HG03469 (cell line): Measurements from ENCODE around the gene NMNAT3.

Experiments
- ATAC-seq: cut with Tn5 transposase; IDR thresholded peaks from one replicate; pipeline ENCODE4 v1.9.1; 2021; ENCODE audit warnings: mild to moderate bottlenecking, moderate library complexity, moderate number of reproducible peaks; ENCODE audit not compliant: unreplicated experiment

Gene NMNAT3

DNA sequence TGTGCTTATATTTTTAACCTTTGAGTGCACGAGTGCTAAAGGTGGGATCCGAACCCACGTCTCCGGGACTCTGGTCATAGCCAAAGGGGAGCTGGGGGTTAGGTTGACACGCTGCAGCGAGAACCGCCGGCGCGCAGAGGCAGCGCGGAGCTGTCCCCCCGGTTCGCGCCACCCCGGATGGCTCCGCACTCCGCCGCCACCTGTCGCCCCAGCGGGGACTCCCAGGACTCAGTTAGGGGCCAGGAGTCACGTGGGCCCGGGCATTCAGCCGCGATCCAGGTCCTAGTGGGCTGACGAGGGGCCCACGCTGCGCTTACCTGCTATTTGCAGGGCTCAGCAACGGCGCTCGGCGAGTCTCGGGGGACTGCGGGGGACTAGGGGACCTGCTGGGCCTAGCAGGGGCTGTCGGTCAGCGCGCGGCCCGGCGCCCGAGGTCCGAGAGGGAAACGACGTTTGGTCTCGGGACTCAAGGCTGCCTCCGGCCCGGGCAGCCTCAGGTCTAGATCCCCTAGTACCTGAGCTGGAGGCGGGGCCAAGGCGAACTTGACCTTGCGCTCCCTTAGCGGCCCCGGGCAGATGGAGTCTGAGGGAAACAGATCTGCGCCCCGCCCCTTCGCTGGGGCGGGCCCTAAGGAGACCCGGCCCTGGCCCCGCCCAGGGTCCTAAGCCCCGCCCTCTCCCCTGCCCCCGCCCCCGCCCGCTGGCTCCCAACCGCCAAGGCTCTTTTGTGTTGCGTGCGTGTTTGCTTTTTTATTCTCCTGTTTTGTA lies at the start of gene NMNAT3:
TSS of gene NMNAT3 (minus strand) at position 585 of the 768 bp plus-strand sequence. CDS start 50,248 bp downstream, outside the sequence.
- peak; percentile 92 for ATAC-seq

- no peak for ATAC-seq
These were observed 43.6 kb upstream of the NMNAT3 start for GRCh38 chr3:139721370-139721769.

DNA sequence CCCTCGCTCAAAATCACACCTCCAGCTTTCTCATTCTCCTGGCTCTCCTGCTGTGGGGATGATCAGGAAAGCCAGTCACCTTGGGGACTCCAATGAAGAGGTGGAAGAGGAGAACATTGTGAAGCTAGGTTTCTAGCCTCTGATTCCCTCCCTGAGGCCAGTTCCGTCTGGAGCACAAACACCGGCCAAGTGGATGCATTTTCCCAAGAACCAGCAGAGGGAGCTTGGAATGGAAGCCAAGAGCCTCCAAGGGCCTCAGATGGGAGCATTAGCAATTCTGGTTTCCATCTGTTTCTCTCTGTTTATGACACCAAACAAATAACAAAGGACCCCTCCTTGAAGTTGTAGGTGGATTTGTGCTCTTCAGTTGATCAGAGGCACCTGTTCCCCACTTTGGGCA lies 40.6 kb upstream of the NMNAT3 start:
- ATAC-seq = no peak

DNA sequence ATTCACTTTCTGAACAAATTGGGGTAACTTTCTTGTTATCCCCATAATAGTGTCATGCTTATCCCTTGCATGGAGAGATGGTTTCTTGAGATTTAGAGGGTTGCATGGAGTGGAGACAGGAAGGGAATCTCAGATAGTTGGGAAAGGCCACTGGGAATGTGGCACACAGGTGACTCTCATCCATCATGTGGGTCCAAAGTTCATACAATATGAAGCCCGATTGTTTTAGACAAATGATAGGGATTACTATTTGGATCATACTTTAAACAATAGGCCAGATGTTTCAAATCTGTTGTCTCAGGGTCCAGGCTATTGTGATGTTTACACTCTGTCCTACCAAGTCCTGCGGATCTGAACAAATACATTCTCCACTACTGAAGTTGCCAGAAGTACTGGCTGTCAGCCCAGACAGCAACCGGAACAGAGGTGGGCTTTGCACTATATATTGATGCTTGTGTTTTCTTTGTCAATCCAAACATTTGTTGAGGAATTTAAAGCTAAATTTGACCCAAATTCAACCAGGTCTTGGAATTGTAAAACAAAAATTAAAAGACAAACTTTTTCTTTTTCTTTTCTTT lies 39.2 kb upstream of the NMNAT3 start:
- ATAC-seq = no peak

DNA sequence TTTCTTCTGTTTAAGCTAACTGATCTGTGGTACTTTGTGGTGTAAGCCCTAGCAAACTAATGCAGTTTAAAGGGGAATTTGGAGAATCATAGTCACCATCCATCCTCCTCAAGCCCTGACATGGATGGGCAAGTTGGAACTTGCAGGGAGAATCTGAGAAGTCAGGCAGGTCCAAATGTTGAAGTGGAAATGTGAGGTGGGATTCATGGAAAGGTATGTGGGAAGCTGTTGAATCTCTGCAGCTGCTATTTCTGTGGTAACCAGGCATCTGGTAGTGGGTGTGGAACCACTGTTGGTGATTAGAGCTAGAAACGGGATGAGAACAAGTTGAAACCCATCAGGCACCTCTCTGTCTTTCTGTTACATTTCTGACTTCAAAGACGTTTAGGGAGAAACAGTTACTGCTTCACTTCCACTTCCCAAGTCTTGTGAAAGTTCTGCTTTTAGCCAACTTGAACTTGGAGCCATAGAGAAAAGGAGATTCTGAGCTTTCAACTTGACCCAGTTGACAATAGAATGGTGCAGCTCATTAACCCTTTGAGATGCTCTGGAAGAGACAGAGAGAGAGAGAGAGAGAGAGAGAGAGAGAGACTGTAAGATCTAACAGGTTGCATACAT lies 38.1 kb upstream of the NMNAT3 start:
- no peak for ATAC-seq

- no peak for ATAC-seq
These were observed 37.4 kb upstream of the NMNAT3 start for GRCh38 chr3:139715166-139715565.

DNA sequence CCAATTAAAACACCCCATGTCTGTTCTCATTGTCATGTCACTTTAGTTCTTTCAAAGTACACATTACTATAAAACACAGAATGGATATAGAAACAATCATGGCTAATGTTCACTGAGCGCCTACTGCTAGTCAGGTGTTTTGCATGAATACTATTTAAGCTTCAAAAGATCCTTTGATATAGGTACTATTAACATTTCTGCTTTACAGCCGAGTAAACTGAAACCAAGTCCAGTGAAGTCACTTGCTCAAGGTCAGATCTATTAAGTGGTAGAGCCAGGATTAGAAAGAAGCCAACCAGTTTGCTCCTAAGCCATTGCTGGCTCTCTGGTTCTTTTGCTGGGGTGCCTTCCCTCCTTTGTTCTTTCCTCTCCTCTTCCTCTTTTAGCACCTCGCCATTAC lies 32.4 kb upstream of the NMNAT3 start:
- no peak for ATAC-seq

GRCh38 chr3:139705631-139706030 lies 27.9 kb upstream of the NMNAT3 start:
- no peak for ATAC-seq

DNA sequence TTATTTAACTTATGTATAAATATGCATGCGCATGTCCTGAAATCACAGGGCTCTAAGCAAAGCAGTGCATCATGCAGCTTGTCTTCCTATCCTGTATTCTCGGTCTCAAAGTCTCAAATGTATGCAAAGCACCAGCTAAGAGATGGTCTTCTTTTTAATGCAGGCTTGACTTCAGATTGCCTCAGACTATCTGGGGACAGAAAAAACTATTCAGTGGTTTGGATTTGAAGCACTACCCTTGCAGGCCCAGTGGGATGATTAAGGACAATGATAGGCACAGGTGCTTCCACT lies 18.5 kb upstream of the NMNAT3 start:
- no peak for ATAC-seq

GRCh38 chr3:139695426-139696313 lies 17.9 kb upstream of the NMNAT3 start:
- ATAC-seq = no peak

GRCh38 chr3:139695007-139695406 lies 17.2 kb upstream of the NMNAT3 start:
- no peak for ATAC-seq

- ATAC-seq = no peak
These were observed 16.8 kb upstream of the NMNAT3 start for GRCh38 chr3:139694542-139694941.

- no peak for ATAC-seq
These were observed 13.8 kb upstream of the NMNAT3 start for GRCh38 chr3:139691619-139692018.

GRCh38 chr3:139689708-139690228 lies 12.0 kb upstream of the NMNAT3 start:
- ATAC-seq = no peak

- no peak for ATAC-seq
These were observed 11.3 kb upstream of the NMNAT3 start for GRCh38 chr3:139689122-139689521.

DNA sequence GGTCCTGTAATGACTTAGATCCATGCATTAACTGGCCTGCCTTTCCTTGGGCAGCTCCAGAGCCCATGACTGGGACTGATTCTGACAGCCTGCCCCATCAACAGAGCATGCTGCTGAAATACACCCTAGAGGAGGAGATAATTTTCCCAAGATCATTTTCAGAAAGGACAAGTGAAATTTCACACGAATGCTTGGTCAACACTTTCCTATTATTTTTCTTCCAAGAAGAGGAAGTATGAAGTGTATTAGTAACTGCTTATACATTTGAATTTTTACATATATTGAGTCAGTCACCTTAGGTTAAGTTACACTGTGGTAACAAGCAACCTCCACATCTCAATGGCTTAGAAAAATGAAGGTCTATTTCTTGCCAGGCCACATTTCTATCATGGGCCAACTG lies 9.7 kb upstream of the NMNAT3 start:
- ATAC-seq = no peak

DNA sequence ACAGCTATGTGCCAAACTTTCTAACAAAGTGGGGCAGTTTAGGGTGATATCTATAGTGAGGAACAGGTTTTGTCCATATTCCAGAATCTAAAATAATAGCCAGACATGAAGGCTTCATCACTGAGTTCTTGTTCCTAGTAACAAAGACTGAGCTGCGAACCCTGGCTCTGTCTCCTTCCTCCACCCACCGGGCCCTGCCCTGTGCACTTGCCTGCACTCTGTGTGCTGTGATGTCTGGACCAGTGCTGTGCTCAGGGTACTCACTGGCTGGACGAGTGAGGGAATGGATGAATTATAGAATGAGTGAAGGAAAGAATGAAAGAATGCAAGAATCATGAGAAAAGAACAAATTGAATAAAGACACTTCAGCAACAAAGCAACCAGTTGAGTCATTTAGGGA lies 8.9 kb upstream of the NMNAT3 start:
- ATAC-seq = no peak

DNA sequence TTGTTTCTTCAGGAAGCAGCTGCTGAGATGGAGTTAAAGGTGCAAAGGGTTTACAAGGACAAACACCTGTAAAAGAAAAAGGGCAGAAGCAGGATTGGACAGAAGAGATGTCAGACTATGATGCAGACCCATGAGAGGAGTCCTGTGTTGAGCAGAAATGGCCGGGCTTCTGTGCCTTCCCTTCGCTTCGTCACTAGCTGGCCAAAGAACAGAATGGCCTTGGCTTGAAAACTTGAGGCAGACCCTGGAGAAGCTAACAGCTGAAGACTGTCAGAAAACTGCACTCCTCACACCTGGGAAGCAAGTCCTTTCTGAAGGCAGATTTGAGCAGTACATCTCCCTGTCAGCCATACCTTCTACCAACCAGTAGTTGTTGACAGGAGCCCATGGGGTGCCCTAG lies 8.4 kb upstream of the NMNAT3 start:
- no peak for ATAC-seq

DNA sequence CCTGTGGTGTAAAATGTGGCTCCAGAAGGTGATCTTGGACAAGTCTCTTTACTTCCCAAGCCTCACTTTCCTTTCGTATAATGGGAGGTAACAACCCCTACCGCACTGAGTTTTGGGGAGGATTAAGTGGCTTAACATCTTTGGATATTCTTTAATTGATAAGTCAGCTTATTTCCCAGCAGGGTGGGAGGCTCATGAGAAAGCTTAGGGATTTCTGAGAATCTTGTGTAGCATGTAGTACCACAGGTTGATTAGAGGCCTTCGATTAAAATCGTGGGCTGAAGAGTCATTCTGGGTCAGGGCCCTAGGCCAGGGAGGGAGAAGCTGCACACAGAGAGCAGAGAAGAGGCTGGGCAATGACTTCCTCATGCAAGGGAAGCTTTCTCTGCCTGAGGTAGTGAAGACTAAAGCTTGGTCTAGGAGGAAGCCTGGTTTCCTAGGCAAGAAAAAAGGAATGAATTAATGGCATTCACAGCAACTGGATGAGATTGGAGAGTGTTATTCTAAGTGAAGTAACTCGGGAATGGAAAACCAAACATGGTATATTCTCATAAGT lies 1.5 kb upstream of the NMNAT3 start:
- no peak for ATAC-seq

- ATAC-seq = no peak
These were observed 962 bp downstream of the NMNAT3 start for GRCh38 chr3:139676632-139677387.
